K562 (cell line): ENCODE measurements around the gene DCAF8.

ENCODE experiments used
- NFE2L1 ChIP-seq: fragments of 450-650 bp; IDR thresholded peaks from 2 replicates; pipeline ENCODE4 v1.6.1; 2016; ENCODE audit warnings: missing genetic modification characterization, low read depth, mild to moderate bottlenecking, missing compliant biosample characterization, moderate library complexity, borderline replicate concordance
- TF ChIP-seq, protein P1 (sequence below): sonication (generic); formaldehyde crosslinking; IDR thresholded peaks from 2 replicates; pipeline ENCODE4 v1.8.0; 2022; ENCODE audit warnings: mild to moderate bottlenecking, missing genetic modification reagents, borderline replicate concordance
- TF ChIP-seq, protein P2 (sequence below), 3 experiments: IDR thresholded peaks in 2 of 3; conservative IDR thresholded peaks in 1 of 3; 2 replicates each; pipeline ENCODE4 v1.5.1; 2011 to 2012; ENCODE audit warnings: low read length in 3 of 3, mild to moderate bottlenecking in 3 of 3, control low read depth in 2 of 3, improper control_type of control experiment in 1 of 3, inconsistent platforms in 1 of 3, low read depth in 1 of 3, mixed read lengths in 1 of 3, moderate library complexity in 1 of 3; ENCODE audit not compliant: insufficient read depth in 2 of 3

DNA sequence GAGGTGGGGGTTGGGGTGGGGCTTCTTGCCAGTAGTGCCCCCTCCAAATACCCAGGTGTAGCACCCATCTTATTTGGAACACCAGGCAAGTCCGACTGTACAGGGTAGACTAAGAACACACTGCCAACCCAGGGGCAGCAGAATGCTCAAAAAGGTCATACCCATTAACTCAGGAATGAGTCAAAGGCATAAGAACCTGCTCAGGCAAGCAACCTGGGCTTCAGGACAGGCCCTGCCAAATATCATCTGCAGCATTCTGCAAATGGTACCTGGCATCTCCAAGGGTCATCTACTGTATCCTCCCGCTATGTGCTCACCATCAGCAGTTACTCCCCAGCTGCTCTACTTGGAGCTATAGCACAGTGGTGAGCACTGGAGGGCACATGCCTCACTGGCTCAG lies 37.7 kb downstream of the DCAF8 start:
- TF ChIP-seq, protein P1, sequence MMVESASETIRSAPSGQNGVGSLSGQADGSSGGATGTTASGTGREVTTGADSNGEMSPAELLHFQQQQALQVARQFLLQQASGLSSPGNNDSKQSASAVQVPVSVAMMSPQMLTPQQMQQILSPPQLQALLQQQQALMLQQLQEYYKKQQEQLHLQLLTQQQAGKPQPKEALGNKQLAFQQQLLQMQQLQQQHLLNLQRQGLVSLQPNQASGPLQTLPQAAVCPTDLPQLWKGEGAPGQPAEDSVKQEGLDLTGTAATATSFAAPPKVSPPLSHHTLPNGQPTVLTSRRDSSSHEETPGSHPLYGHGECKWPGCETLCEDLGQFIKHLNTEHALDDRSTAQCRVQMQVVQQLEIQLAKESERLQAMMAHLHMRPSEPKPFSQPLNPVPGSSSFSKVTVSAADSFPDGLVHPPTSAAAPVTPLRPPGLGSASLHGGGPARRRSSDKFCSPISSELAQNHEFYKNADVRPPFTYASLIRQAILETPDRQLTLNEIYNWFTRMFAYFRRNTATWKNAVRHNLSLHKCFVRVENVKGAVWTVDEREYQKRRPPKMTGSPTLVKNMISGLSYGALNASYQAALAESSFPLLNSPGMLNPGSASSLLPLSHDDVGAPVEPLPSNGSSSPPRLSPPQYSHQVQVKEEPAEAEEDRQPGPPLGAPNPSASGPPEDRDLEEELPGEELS (CRISPR knock-in tag) = no peak
- TF ChIP-seq, protein P2, sequence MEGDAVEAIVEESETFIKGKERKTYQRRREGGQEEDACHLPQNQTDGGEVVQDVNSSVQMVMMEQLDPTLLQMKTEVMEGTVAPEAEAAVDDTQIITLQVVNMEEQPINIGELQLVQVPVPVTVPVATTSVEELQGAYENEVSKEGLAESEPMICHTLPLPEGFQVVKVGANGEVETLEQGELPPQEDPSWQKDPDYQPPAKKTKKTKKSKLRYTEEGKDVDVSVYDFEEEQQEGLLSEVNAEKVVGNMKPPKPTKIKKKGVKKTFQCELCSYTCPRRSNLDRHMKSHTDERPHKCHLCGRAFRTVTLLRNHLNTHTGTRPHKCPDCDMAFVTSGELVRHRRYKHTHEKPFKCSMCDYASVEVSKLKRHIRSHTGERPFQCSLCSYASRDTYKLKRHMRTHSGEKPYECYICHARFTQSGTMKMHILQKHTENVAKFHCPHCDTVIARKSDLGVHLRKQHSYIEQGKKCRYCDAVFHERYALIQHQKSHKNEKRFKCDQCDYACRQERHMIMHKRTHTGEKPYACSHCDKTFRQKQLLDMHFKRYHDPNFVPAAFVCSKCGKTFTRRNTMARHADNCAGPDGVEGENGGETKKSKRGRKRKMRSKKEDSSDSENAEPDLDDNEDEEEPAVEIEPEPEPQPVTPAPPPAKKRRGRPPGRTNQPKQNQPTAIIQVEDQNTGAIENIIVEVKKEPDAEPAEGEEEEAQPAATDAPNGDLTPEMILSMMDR (IDR thresholded peaks at IDR 0.05 in 2 of 3, conservative IDR thresholded peaks at IDR 0.05 in 1 of 3; ENCODE audit: insufficient read depth in 2 of 3, low read depth in 1 of 3, low read length in 3 of 3) = no peak
- TF ChIP-seq NFE2L1 (tag) = no peak
